ENCODE measurements around the gene MRPS14. TPM values are rescaled to one million over a fixed set of nuclear protein-coding genes. Genes with fewer than 3 reads are reported as not detected.
"Not testable (repeated sequence)": the region's sequence is repeated elsewhere in the genome, so short reads cannot be mapped to it uniquely, and the experiment has no call there.

The MRPS14 gene
- total and polyA plus RNA-seq, 8 donors, result 30.3 to 46.6 (median 44.6) TPM

- no peak overlapping the region for H3K27ac ChIP-seq
- intact Hi-C loops (cut with DNase I), result no loop called here
- no peaks in the 10 kb centered on the region for H3K27me3 ChIP-seq
- no peaks in the 10 kb centered on the region for H3K36me3 ChIP-seq
- no peaks in the 10 kb centered on the region for H3K4me1 ChIP-seq
- no peak for ATAC-seq
- no peak overlapping the region for H3K4me3 ChIP-seq
- TF ChIP-seq CTCF (IDR thresholded peaks at IDR 0.05), result no peak
- H3K9me3 ChIP-seq, result no peaks in the 10 kb centered on the region
- no peak for DNase-seq
These were observed 27.8 kb upstream of the MRPS14 start for GRCh38 chr1:175050992-175051391.

DNA sequence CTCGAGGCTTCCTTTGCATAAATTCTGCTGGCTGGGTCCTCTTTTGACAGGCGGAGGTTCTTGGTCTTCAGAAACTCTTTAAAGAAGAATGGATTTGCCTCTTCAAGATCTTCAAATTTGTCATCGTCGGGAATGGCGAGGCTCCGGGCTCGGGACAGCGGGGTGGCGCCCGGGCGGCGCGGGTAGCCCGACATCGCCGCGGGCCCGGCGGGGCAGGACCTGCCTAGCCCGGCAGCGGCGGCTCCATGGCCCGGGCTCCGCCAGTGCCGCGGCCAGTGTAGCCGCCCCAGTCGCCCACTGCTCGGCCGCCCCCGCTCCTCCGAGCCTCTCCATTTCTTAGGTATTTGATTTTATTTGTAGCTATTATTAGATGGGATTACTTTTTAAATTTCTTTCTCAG is 22.3 kb upstream of the MRPS14 start:
- ATAC-seq (no peak), DNase-seq (no peak)
- H3K27ac ChIP-seq, result no peak overlapping the region
- TF ChIP-seq CTCF (IDR thresholded peaks at IDR 0.05), result no peak
- H3K36me3 ChIP-seq, result no peaks in the 10 kb centered on the region
- H3K4me1 ChIP-seq, result no peaks in the 10 kb centered on the region
- H3K27me3 ChIP-seq, result no peaks in the 10 kb centered on the region
- no peak overlapping the region for H3K4me3 ChIP-seq
- intact Hi-C loops (cut with DNase I), result no loop called here
- no peaks in the 10 kb centered on the region for H3K9me3 ChIP-seq

DNA sequence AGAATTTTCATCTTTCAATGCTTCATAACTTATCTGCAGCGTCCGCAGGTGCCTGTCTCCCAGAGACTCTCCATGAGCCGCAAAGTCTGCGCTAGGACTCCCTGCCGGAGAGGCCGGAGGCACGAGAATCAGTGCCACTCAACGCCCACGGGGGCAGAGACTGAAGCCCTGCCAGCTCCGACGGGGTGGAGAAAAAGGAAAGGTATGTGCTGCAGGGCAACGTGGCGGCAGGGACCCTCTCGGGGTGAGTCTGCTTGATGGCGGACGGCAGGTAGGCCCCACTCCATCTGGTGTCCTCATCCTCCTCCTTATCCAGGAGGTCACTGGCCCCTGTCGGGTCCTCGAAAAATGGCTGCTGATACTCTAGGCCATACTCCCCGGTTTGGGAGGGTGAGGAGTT is 21.9 kb upstream of the MRPS14 start:
- no peaks in the 10 kb centered on the region for H3K4me1 ChIP-seq
- no peak overlapping the region for H3K4me3 ChIP-seq
- peak in 1 of 4 donors; percentile 78 for DNase-seq
- no peaks in the 10 kb centered on the region for H3K36me3 ChIP-seq
- no peak overlapping the region for H3K27ac ChIP-seq
- no peaks in the 10 kb centered on the region for H3K27me3 ChIP-seq
- intact Hi-C loops (cut with DNase I), result no loop called here
- no peak for ATAC-seq
- no peak for TF ChIP-seq CTCF (IDR thresholded peaks at IDR 0.05)
- H3K9me3 ChIP-seq, result no peaks in the 10 kb centered on the region

- H3K4me3 ChIP-seq; DNase-seq; intact Hi-C loops (cut with DNase I); H3K27ac ChIP-seq; ATAC-seq; H3K36me3 ChIP-seq; H3K9me3 ChIP-seq; H3K27me3 ChIP-seq; H3K4me1 ChIP-seq: not testable (repeated sequence)
These were observed 21.4 kb upstream of the MRPS14 start for GRCh38 chr1:175044591-175044990.

- H3K9me3 ChIP-seq, result no peaks in the 10 kb centered on the region
- no peaks in the 10 kb centered on the region for H3K36me3 ChIP-seq
- no peaks in the 10 kb centered on the region for H3K27me3 ChIP-seq
- no peak for TF ChIP-seq CTCF (IDR thresholded peaks at IDR 0.05)
- no peaks in the 10 kb centered on the region for H3K4me1 ChIP-seq
- DNase-seq (no peak), ATAC-seq (no peak)
- intact Hi-C loops (cut with DNase I), result no loop called here
- no peak overlapping the region for H3K4me3 ChIP-seq
- H3K27ac ChIP-seq, result no peak overlapping the region
These were observed 20.6 kb upstream of the MRPS14 start for GRCh38 chr1:175043824-175044223.

- ATAC-seq (no peak), DNase-seq (no peak)
- Histone ChIP-seq H3K27ac (no peak overlapping the region), H3K4me1 (no peaks in the 10 kb centered on the region), H3K27me3 (no peaks in the 10 kb centered on the region), H3K4me3 (no peak overlapping the region), H3K9me3 (no peaks in the 10 kb centered on the region), H3K36me3 (no peaks in the 10 kb centered on the region)
- intact Hi-C loops (cut with DNase I), result no loop called here
- TF ChIP-seq CTCF (IDR thresholded peaks at IDR 0.05), result no peak
These were observed 19.4 kb upstream of the MRPS14 start for GRCh38 chr1:175042650-175043049.

Measured in left lung (tissue), 10 donors.